GM10248 (cell line): ENCODE data around the gene ARHGAP24.

Experiments
- CTCF ChIA-PET: fragments of 300-600 bp; sonication (Branson Sonifier 250); formaldehyde crosslinking; extraction: SDS; loops from one replicate; lab custom pipeline; 2021; ENCODE audit warnings: antibody characterized with exemption; lab: Yijun Ruan, JAX
- POLR2A ChIA-PET: fragments of 350-650 bp; sonication (Branson Sonifier 250); formaldehyde crosslinking; extraction: SDS; loops from one replicate; lab custom pipeline; 2020; ENCODE audit warnings: antibody characterized with exemption; lab: Yijun Ruan, JAX
- DNase-seq: peaks from one replicate; pipeline ENCODE4 v3.0.0; 2012; ENCODE audit errors: extremely low spot score
- CTCF ChIP-seq: IDR thresholded peaks from 2 replicates; pipeline ENCODE4 v1.5.1; 2012; ENCODE audit warnings: mild to moderate bottlenecking, low read depth; ENCODE audit errors: extremely low read depth, missing control alignments, control extremely low read depth

ARHGAP24 gene

GRCh38 chr4:85806334-85806733 is 331.4 kb downstream of the ARHGAP24 start:
- TF ChIP-seq CTCF, result no peak
- POLR2A ChIA-PET, result no interaction called here
- DNase-seq, result no peak
- CTCF ChIA-PET, result interaction anchor here (3.2 kb wide), 1 partner anchor 10 kb away, joined by 25 read pairs; no protein-coding TSS in a partner anchor

GRCh38 chr4:85807247-85807950 is 332.4 kb downstream of the ARHGAP24 start:
- ChIA-PET POLR2A (no interaction called here), CTCF (interaction anchor here (1.0 to 3.2 kb wide), 2 partner anchors 10 to 11 kb away, joined by 4 to 25 read pairs; no protein-coding TSS in a partner anchor)
- TF ChIP-seq CTCF, result no peak
- no peak for DNase-seq

- ChIA-PET CTCF (interaction anchor here (1.0 kb wide), 1 partner anchor 11 kb away, joined by 4 read pairs; no protein-coding TSS in a partner anchor), POLR2A (no interaction called here)
- DNase-seq, result no peak
- TF ChIP-seq CTCF, result no peak
Observed at GRCh38 chr4:85808104-85808503, 333.2 kb downstream of the ARHGAP24 start.

GRCh38 chr4:85808864-85809263 is 333.9 kb downstream of the ARHGAP24 start:
- CTCF ChIA-PET, result no interaction called here
- TF ChIP-seq CTCF, result no peak
- POLR2A ChIA-PET, result no interaction called here
- DNase-seq, result no peak

GRCh38 chr4:85812776-85813175 is 337.8 kb downstream of the ARHGAP24 start:
- TF ChIP-seq CTCF, result no peak
- no peak for DNase-seq
- ChIA-PET POLR2A (no interaction called here), CTCF (interaction anchor here (1.1 to 1.6 kb wide), 3 partner anchors 9 to 16 kb away, joined by 3 to 11 read pairs (median 5); no protein-coding TSS in a partner anchor)

GRCh38 chr4:85815796-85816459 is 341.0 kb downstream of the ARHGAP24 start:
- DNase-seq, result no peak
- TF ChIP-seq CTCF, result no peak
- ChIA-PET CTCF (no interaction called here), POLR2A (no interaction called here)
